Liver (tissue), 3 donors: ENCODE results near the gene RELN.

Source experiments
- TF ChIP-seq, protein P1 (sequence below): fragments of 150-350 bp; IDR thresholded peaks from 2 replicates; pipeline ENCODE4 v1.5.1; 2017; ENCODE audit warnings: improper control_type of control experiment, low read depth, low read length; ENCODE audit not compliant: missing input control
- TF ChIP-seq, protein P2 (sequence below): IDR thresholded peaks from 2 replicates; pipeline ENCODE4 v1.6.1; 2016; ENCODE audit warnings: antibody characterized with exemption
- TF ChIP-seq, protein P3 (sequence below): IDR thresholded peaks from 2 replicates; pipeline ENCODE4 v1.6.1; 2016; ENCODE audit warnings: antibody characterized with exemption, mild to moderate bottlenecking
- TF ChIP-seq, protein P4 (sequence below): IDR thresholded peaks from 2 replicates; pipeline ENCODE4 v1.6.1; 2016; ENCODE audit warnings: antibody characterized with exemption
- donor health status: healthy.
- donor health status: healthy.

DNA sequence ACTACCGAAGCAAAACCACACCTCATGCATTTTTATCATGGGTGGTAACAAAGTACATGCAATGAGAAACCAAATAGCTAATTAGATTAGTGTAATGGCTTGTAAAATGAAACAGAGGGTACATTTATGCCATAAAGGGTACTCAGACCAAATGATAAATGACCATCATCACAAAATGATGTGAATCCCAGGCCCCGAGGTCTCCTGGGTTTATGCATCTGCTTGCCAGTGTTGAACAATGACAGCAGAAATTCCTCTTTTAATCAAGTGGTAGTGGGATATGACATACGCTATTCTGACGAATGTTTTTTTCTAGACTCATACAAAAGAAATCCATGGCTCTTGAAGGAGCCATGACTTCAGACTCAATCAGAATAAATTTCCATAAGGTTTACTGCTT is 293.9 kb downstream of the RELN start:
- TF ChIP-seq, protein P1, sequence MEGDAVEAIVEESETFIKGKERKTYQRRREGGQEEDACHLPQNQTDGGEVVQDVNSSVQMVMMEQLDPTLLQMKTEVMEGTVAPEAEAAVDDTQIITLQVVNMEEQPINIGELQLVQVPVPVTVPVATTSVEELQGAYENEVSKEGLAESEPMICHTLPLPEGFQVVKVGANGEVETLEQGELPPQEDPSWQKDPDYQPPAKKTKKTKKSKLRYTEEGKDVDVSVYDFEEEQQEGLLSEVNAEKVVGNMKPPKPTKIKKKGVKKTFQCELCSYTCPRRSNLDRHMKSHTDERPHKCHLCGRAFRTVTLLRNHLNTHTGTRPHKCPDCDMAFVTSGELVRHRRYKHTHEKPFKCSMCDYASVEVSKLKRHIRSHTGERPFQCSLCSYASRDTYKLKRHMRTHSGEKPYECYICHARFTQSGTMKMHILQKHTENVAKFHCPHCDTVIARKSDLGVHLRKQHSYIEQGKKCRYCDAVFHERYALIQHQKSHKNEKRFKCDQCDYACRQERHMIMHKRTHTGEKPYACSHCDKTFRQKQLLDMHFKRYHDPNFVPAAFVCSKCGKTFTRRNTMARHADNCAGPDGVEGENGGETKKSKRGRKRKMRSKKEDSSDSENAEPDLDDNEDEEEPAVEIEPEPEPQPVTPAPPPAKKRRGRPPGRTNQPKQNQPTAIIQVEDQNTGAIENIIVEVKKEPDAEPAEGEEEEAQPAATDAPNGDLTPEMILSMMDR = no peak
- TF ChIP-seq, protein P2, sequence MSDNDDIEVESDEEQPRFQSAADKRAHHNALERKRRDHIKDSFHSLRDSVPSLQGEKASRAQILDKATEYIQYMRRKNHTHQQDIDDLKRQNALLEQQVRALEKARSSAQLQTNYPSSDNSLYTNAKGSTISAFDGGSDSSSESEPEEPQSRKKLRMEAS = no peak
- TF ChIP-seq, protein P3, sequence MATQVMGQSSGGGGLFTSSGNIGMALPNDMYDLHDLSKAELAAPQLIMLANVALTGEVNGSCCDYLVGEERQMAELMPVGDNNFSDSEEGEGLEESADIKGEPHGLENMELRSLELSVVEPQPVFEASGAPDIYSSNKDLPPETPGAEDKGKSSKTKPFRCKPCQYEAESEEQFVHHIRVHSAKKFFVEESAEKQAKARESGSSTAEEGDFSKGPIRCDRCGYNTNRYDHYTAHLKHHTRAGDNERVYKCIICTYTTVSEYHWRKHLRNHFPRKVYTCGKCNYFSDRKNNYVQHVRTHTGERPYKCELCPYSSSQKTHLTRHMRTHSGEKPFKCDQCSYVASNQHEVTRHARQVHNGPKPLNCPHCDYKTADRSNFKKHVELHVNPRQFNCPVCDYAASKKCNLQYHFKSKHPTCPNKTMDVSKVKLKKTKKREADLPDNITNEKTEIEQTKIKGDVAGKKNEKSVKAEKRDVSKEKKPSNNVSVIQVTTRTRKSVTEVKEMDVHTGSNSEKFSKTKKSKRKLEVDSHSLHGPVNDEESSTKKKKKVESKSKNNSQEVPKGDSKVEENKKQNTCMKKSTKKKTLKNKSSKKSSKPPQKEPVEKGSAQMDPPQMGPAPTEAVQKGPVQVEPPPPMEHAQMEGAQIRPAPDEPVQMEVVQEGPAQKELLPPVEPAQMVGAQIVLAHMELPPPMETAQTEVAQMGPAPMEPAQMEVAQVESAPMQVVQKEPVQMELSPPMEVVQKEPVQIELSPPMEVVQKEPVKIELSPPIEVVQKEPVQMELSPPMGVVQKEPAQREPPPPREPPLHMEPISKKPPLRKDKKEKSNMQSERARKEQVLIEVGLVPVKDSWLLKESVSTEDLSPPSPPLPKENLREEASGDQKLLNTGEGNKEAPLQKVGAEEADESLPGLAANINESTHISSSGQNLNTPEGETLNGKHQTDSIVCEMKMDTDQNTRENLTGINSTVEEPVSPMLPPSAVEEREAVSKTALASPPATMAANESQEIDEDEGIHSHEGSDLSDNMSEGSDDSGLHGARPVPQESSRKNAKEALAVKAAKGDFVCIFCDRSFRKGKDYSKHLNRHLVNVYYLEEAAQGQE = no peak
- TF ChIP-seq, protein P4, sequence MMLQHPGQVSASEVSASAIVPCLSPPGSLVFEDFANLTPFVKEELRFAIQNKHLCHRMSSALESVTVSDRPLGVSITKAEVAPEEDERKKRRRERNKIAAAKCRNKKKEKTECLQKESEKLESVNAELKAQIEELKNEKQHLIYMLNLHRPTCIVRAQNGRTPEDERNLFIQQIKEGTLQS = no peak
